K562 (cell line): ENCODE measurements around the gene RBM4B. TPM values are rescaled to one million over a fixed set of nuclear protein-coding genes. Genes with fewer than 3 reads are reported as not detected.

Source experiments
- ATF6 ChIP-seq: sonication (generic); formaldehyde crosslinking; IDR thresholded peaks from 2 replicates; pipeline ENCODE4 v1.4.0; 2020; ENCODE audit warnings: mild to moderate bottlenecking, missing genetic modification reagents
- BHLHE40 ChIP-seq: IDR thresholded peaks from 2 replicates; pipeline ENCODE4 v1.6.1; 2011; ENCODE audit warnings: low read length, improper control_type of control experiment
- CLOCK ChIP-seq: fragments of 250-450 bp; sonication (Bioruptor Pico); IDR thresholded peaks from 2 replicates; pipeline ENCODE4 v1.4.0; 2020; ENCODE audit warnings: mild to moderate bottlenecking, moderate library complexity, borderline replicate concordance
- EGR1 ChIP-seq: fragments of 450-650 bp; conservative IDR thresholded peaks from 2 replicates; pipeline ENCODE4 v1.6.1; 2017; ENCODE audit warnings: mild to moderate bottlenecking
- EP400 ChIP-seq: fragments of 450-650 bp; IDR thresholded peaks from 2 replicates; pipeline ENCODE4 v1.6.1; 2017; ENCODE audit warnings: antibody characterized with exemption, mild to moderate bottlenecking, moderate library complexity
- FOXP1 ChIP-seq: sonication (generic); formaldehyde crosslinking; IDR thresholded peaks from 2 replicates; pipeline ENCODE4 v1.8.0; 2022; ENCODE audit warnings: mild to moderate bottlenecking, missing genetic modification reagents
- HCFC1 ChIP-seq: IDR thresholded peaks from 2 replicates; pipeline ENCODE4 v1.6.1; 2012; ENCODE audit warnings: low read depth, low read length, improper control_type of control experiment
- KDM1A ChIP-seq, 2 experiments: fragments of 450-650 bp; IDR thresholded peaks; 2 replicates each; pipeline ENCODE4 v1.6.1; 2016; ENCODE audit warnings: mild to moderate bottlenecking in 2 of 2
- MCM5 ChIP-seq: fragments of 450-650 bp; IDR thresholded peaks from 2 replicates; pipeline ENCODE4 v1.6.1; 2016; ENCODE audit warnings: low read depth
- MYNN ChIP-seq, 2 experiments: sonication (generic); formaldehyde crosslinking in 1 of 2; IDR thresholded peaks; 2 replicates each; pipeline versions ENCODE4 v1.5.0 to v1.6.1; 2016 to 2020; ENCODE audit warnings: antibody characterized with exemption in 1 of 2, missing genetic modification reagents in 1 of 2
- NONO ChIP-seq, 2 experiments: fragments of 200-400 bp in 1 of 2; fragments of 450-650 bp in 1 of 2; formaldehyde crosslinking in 1 of 2; IDR thresholded peaks; 2 replicates each; pipeline ENCODE4 v1.6.1; 2017; ENCODE audit warnings: low read depth in 2 of 2, mild to moderate bottlenecking in 2 of 2, moderate library complexity in 2 of 2, low read length in 1 of 2
- NR3C1 ChIP-seq: sonication (generic); formaldehyde crosslinking; IDR thresholded peaks from 2 replicates; pipeline ENCODE4 v1.8.1; 2022; ENCODE audit warnings: missing genetic modification reagents
- PHB ChIP-seq: fragments of 250-450 bp; sonication (Bioruptor Pico); IDR thresholded peaks from 2 replicates; pipeline ENCODE4 v1.5.0; 2021
- POLR2AphosphoS2 ChIP-seq: IDR thresholded peaks from 2 replicates; pipeline ENCODE4 v1.6.1; 2012; ENCODE audit warnings: low read length, improper control_type of control experiment
- POLR2G ChIP-seq: fragments of 200-400 bp; formaldehyde crosslinking; IDR thresholded peaks from 2 replicates; pipeline ENCODE4 v1.6.1; 2017; ENCODE audit warnings: low read depth, mild to moderate bottlenecking, antibody characterized with exemption, low read length, moderate library complexity
- RBFOX2 ChIP-seq: fragments of 200-400 bp; formaldehyde crosslinking; IDR thresholded peaks from 2 replicates; pipeline ENCODE4 v1.6.1; 2017; ENCODE audit warnings: low read depth, mild to moderate bottlenecking, low read length, moderate library complexity
- RBM22 ChIP-seq: fragments of 200-400 bp; formaldehyde crosslinking; IDR thresholded peaks from 2 replicates; pipeline ENCODE4 v1.6.1; 2018; ENCODE audit warnings: low read length, low read depth; ENCODE audit not compliant: poor library complexity, severe bottlenecking
- SUPT5H ChIP-seq: fragments of 450-650 bp; IDR thresholded peaks from 2 replicates; pipeline ENCODE4 v1.6.1; 2016
- ZBTB43 ChIP-seq: sonication (generic); formaldehyde crosslinking; IDR thresholded peaks from 2 replicates; pipeline ENCODE4 v1.8.0; 2023; ENCODE audit warnings: mild to moderate bottlenecking, missing genetic modification reagents
- ZC3H11A ChIP-seq: IDR thresholded peaks from 2 replicates; pipeline ENCODE4 v1.6.1; 2012; ENCODE audit warnings: low read depth, low read length, improper control_type of control experiment
- ZNF282 ChIP-seq: sonication (generic); formaldehyde crosslinking; IDR thresholded peaks from 2 replicates; pipeline ENCODE4 v1.8.1; 2023; ENCODE audit warnings: missing genetic modification reagents
- ZNF444 ChIP-seq: fragments of 250-450 bp; sonication (Bioruptor Pico); IDR thresholded peaks from 2 replicates; pipeline ENCODE4 v1.4.0; 2020; ENCODE audit warnings: mild to moderate bottlenecking, moderate library complexity
- ZNF551 ChIP-seq: fragments of 250-450 bp; sonication (Bioruptor Pico); IDR thresholded peaks from 2 replicates; pipeline ENCODE4 v1.5.0; 2021; ENCODE audit warnings: mild to moderate bottlenecking, moderate library complexity
- polyA plus RNA-seq, 8 experiments: library from polyadenylated mRNA; depleted of rRNA in 4 of 8; stranded (reverse) in 5 of 8; unstranded in 3 of 8; fragments of >200 nt; fragmentation: Nextera tagmentation in 2 of 8; fragmentation: Illumina TruSeq in 1 of 8; extraction: Ambion mirVana in 2 of 8; extraction: Trizol in 1 of 8; gene quantifications; 2 replicates each; pipeline versions ENCODE4 v1.2.1 to v1.2.3, GENCODE V29; 2011 to 2014; ENCODE audit warnings: inconsistent platforms in 1 of 8, missing spikeins in 1 of 8
- total RNA-seq, 7 experiments: library from RNA; depleted of rRNA in 6 of 7; stranded (reverse); fragments of >200 nt in 6 of 7; fragmentation: Illumina TruSeq in 2 of 7; extraction: Trizol in 2 of 7; gene quantifications; 2 replicates each; pipeline versions ENCODE4 v1.2.1 to v1.2.3, GENCODE V29; 2011 to 2021; ENCODE audit warnings: low replicate concordance in 1 of 7

RBM4B gene
- total and polyA plus RNA-seq, 9 of the 15 experiments (the other 6 are each of a cell fraction or from before 2014, with no cell fraction given), result 14.6 to 39.9 (median 23.3) TPM

GRCh38 chr11:66625041-66625751, 52.5 kb downstream of the RBM4B start (continued):
- no peak for TF ChIP-seq HCFC1
- TF ChIP-seq BHLHE40, result no peak
- peak; percentile 69 for TF ChIP-seq RBFOX2
- no peak for TF ChIP-seq ZNF444 (CRISPR knock-in tag)
- TF ChIP-seq EP400, result no peak
- no peak for TF ChIP-seq FOXP1 (CRISPR knock-in tag)
- no peak for TF ChIP-seq PHB (CRISPR knock-in tag)
- no peak for TF ChIP-seq ZC3H11A
- TF ChIP-seq POLR2AphosphoS2, result 0 out of 2 replicates have a peak, but pooled peaks have one; percentile 25
- TF ChIP-seq ZBTB43, result no peak
- peak; percentile 60 for TF ChIP-seq RBM22
- TF ChIP-seq NR3C1 (CRISPR knock-in tag), result no peak
- TF ChIP-seq CLOCK (CRISPR knock-in tag), result no peak
- no peak for TF ChIP-seq KDM1A (IDR thresholded peaks at IDR 0.05)
- TF ChIP-seq ATF6 (CRISPR knock-in tag), result no peak
- TF ChIP-seq ZNF282, result no peak
- 0 out of 2 replicates have a peak, but pooled peaks have one; percentile 28 for TF ChIP-seq MYNN (IDR thresholded peaks at IDR 0.05)
- no peak for TF ChIP-seq MYNN (CRISPR knock-in tag; IDR thresholded peaks at IDR 0.05)
- TF ChIP-seq SUPT5H, result 0 out of 2 replicates have a peak, but pooled peaks have one; percentile 17
- TF ChIP-seq ZNF551 (CRISPR knock-in tag), result no peak
- TF ChIP-seq EGR1, result no peak
- no peak for TF ChIP-seq MCM5
- TF ChIP-seq NONO (IDR thresholded peaks at IDR 0.05; ENCODE audit: low read depth in 2 of 2, low read length in 1 of 2), result no peak
- peak; percentile 64; the same call in 1 of the 2 replicates for TF ChIP-seq POLR2G
- TF ChIP-seq, all 486 proteins: peak for 6
